T-helper 2 cell treated with Interferon-gamma antibody and Interleukin-4, amounts not matched to agents 5 μg/mL and 100 μg/mL, for 36 hours (primary cell): ENCODE data around the gene ALG11.
"Not testable (repeated sequence)": the region's sequence is repeated elsewhere in the genome, so short reads cannot be mapped to it uniquely, and the experiment has no call there.

Source experiments
- DNase-seq: peaks from one replicate; pipeline ENCODE4 v3.0.0; 2021; ENCODE audit warnings: low spot score
- H3K27ac Mint-ChIP-seq: one replicate; pipeline ENCODE4 v1.8.0; 2021; ENCODE audit warnings: mild to moderate bottlenecking, mixed read lengths
- H3K27me3 Mint-ChIP-seq: one replicate; pipeline ENCODE4 v1.8.0; 2021; ENCODE audit warnings: low read depth, mixed read lengths
- H3K36me3 Mint-ChIP-seq: one replicate; pipeline ENCODE4 v1.8.0; 2021; ENCODE audit warnings: low read depth, mixed read lengths
- H3K4me1 Mint-ChIP-seq: one replicate; pipeline ENCODE4 v1.8.0; 2021; ENCODE audit warnings: low read depth, mixed read lengths
- H3K4me3 Mint-ChIP-seq: one replicate; pipeline ENCODE4 v1.8.0; 2022; ENCODE audit warnings: mild to moderate bottlenecking, moderate library complexity, mixed read lengths
- H3K9me3 Mint-ChIP-seq: one replicate; pipeline ENCODE4 v1.8.0; 2021; ENCODE audit warnings: mixed read lengths

ALG11 gene

GRCh38 chr13:52011632-52012511 is at the start of gene ALG11:
TSS of gene ALG11 (plus strand) at chr13:52012398. CDS start at chr13:52012419, 21 bp downstream.
- Mint-ChIP-seq H3K4me1 (peaks cover 17% of the 10 kb centered on the region), H3K36me3 (peaks cover 8% of the 10 kb centered on the region), H3K4me3 (peak within 1 kb of the TSS; percentile 100), H3K9me3 (no peaks in the 10 kb centered on the region), H3K27me3 (peaks cover 34% of the 10 kb centered on the region), H3K27ac (peak within 1 kb of the TSS; percentile 94)
- peak; percentile 100 for DNase-seq

- peak overlapping the region; percentile 30 for H3K4me3 Mint-ChIP-seq
- peaks cover 10% of the 10 kb centered on the region for H3K27me3 Mint-ChIP-seq
Observed at GRCh38 chr13:51966186-51966585, 46.0 kb upstream of the ALG11 start.

GRCh38 chr13:51967482-51968446 is 44.4 kb upstream of the ALG11 start:
- no peak overlapping the region for H3K4me3 Mint-ChIP-seq
- no peak for DNase-seq
- peaks cover 31% of the 10 kb centered on the region for H3K4me1 Mint-ChIP-seq
- no peaks in the 10 kb centered on the region for H3K36me3 Mint-ChIP-seq
- no peaks in the 10 kb centered on the region for H3K9me3 Mint-ChIP-seq
- H3K27ac Mint-ChIP-seq: peak overlapping the region; percentile 47
- peaks cover 16% of the 10 kb centered on the region for H3K27me3 Mint-ChIP-seq

More at GRCh38 chr13:51966186-51966585, 46.0 kb upstream of the ALG11 start:
- H3K4me1 Mint-ChIP-seq: peaks cover 44% of the 10 kb centered on the region
- no peaks in the 10 kb centered on the region for H3K9me3 Mint-ChIP-seq
- DNase-seq: no peak
- no peak overlapping the region for H3K27ac Mint-ChIP-seq
- H3K36me3 Mint-ChIP-seq: no peaks in the 10 kb centered on the region

DNA sequence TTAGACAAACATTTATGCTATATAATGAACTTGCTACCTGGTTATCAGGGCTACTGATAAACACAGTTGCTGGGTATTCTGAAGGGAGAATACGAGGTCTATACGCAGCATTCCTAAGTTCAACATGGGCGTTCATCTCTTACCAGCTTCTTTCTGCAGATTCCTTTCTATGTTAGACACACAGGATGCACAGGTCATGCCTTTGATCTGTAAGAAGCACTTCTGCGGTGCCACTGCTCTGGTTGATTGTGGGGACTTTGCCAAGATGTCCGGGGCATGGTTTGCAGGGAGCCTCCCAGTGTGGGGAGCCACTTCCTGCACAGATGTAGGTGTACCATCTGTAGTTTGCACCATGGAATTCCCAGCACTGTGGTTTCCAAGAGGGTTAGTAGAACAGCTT is 41.8 kb upstream of the ALG11 start:
- Mint-ChIP-seq H3K36me3 (no peaks in the 10 kb centered on the region), H3K4me1 (peaks cover 31% of the 10 kb centered on the region), H3K27ac (no peak overlapping the region), H3K9me3 (no peaks in the 10 kb centered on the region), H3K27me3 (peaks cover 9% of the 10 kb centered on the region), H3K4me3 (no peak overlapping the region)
- no peak for DNase-seq

DNA sequence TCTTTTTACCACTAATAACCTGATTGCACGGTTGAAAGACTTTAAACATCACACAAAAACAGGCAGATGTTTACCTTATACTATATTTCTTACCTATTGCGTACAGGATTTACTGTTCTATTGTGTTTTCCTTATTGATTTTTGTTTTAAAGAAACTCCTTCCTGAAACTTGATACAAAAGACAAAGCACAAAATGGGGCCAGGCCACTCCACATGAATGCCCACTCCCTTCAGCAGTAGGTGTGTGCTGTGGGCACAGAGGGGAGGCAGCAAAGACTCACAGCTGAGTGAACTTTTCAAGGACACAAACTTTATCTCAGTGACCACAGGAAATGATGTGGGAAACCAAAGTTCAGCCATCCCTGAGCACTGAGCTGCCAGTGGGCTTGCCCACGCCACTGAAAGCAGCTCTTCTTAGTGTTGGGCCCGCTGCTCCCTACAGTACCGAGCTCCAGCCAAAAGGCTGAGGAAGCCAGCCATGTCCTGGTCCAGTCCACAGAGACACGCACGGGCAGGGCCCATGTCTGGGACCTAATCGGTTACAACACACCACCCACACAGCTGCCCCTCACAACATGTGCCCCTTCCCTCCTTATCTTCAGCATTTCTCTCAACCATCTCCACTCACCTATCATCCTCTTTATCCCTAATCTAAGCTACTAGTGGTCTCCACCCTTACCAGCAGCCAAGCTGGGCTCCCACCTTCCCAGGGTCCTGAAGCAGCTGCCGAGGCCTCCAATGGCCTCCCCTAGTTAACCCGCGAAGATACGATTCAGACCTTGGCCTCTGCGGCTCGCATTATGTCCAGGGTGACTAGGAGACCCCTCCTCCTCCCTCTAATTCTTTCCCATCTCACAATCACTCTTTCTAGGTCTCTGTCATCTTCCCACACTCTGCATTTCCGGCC is 40.4 kb upstream of the ALG11 start:
- no peak for DNase-seq
- no peak overlapping the region for H3K4me3 Mint-ChIP-seq
- H3K9me3 Mint-ChIP-seq: no peaks in the 10 kb centered on the region
- peaks cover 24% of the 10 kb centered on the region for H3K4me1 Mint-ChIP-seq
- no peak overlapping the region for H3K27ac Mint-ChIP-seq
- H3K36me3 Mint-ChIP-seq: no peaks in the 10 kb centered on the region
- peaks cover 5% of the 10 kb centered on the region for H3K27me3 Mint-ChIP-seq

DNA sequence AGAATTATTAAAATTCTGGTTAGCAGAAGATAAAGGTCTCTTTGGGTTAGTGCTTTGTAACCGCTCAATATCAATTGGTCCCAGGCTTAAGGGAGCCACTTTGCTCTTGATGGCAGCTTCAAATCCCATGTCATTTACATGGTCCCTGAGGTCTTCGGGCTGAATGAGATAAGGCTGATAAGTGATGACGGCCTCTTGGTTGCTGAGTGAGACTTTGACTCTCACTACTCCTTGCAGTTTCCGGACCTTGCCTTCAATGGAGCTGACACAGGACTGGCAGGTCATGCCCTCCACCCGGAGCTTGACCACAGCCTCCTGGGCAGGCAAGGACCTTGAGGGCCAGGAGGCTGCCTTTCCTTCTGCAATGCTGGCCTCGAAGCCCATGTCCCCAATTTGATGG is 37.7 kb upstream of the ALG11 start:
- no peaks in the 10 kb centered on the region for H3K9me3 Mint-ChIP-seq
- no peak overlapping the region for H3K4me3 Mint-ChIP-seq
- no peaks in the 10 kb centered on the region for H3K36me3 Mint-ChIP-seq
- DNase-seq: no peak
- peaks cover 5% of the 10 kb centered on the region for H3K27me3 Mint-ChIP-seq
- no peak overlapping the region for H3K27ac Mint-ChIP-seq
- H3K4me1 Mint-ChIP-seq: peaks cover 9% of the 10 kb centered on the region

- no peak overlapping the region for H3K4me3 Mint-ChIP-seq
- no peak for DNase-seq
- no peaks in the 10 kb centered on the region for H3K4me1 Mint-ChIP-seq
- H3K27ac Mint-ChIP-seq: no peak overlapping the region
- peaks cover 5% of the 10 kb centered on the region for H3K27me3 Mint-ChIP-seq
- no peaks in the 10 kb centered on the region for H3K36me3 Mint-ChIP-seq
- no peaks in the 10 kb centered on the region for H3K9me3 Mint-ChIP-seq
Observed at GRCh38 chr13:51976423-51976822, 35.8 kb upstream of the ALG11 start.

DNA sequence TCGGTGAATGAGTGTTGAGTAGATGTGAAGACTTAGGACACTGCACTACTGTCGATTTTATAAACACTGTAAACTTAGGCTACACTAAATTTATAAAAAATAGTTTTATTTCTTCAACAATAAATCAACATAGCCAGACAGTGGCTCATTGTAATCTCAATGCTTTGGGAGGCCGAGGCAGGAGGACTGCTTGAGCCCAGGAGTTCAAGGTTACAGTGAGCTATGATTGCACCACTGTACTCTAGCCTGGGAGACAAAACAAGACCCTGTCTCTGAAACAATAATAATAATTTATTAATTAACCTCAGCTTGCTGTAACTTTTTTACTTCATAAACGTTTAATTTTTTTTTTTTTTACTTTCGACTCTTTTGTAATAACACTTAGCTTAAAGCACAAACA is 35.3 kb upstream of the ALG11 start:
- Mint-ChIP-seq H3K4me3 (no peak overlapping the region), H3K27ac (no peak overlapping the region), H3K9me3 (no peaks in the 10 kb centered on the region), H3K36me3 (no peaks in the 10 kb centered on the region), H3K27me3 (peaks cover 5% of the 10 kb centered on the region), H3K4me1 (no peaks in the 10 kb centered on the region)
- no peak for DNase-seq

- no peak overlapping the region for H3K4me3 Mint-ChIP-seq
- no peak overlapping the region for H3K27ac Mint-ChIP-seq
- no peaks in the 10 kb centered on the region for H3K4me1 Mint-ChIP-seq
- no peaks in the 10 kb centered on the region for H3K27me3 Mint-ChIP-seq
- no peaks in the 10 kb centered on the region for H3K9me3 Mint-ChIP-seq
- no peaks in the 10 kb centered on the region for H3K36me3 Mint-ChIP-seq
- no peak for DNase-seq
Observed at GRCh38 chr13:51977625-51978024, 34.6 kb upstream of the ALG11 start.

DNA sequence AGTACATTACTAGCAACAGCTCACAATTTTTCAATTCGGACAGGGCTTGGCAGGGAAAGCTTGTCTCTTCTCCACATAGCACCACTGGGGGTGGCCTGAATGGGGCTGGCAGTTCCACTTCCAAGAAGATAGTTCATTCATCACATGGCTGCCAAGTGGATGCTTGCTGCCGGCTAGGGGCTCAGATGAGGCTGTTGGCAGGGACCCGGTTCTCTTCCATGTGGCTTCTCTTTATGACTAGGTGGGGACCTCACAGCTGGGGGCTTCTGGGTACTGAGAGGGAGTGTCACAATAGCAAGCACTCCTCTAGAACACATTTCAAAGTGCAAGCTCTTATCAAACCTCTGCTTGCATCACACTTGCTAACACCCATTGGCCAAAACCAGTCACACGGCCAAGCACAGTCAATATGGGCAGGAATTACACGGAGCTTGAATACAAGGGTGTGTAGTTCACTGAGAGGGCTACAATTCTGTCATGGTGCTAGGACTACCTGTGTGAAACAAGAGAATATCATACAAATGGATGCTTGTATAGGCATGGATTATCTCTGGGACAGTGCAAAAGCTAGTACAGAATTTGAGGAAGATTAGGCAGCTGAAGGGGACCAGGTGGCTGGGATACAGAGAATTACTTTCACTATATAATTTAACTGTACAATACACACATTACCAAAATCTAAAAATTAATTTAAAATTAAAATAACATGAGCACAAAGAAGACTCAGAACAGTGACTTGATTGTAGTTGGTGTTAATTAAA is 33.2 kb upstream of the ALG11 start:
- Mint-ChIP-seq H3K4me1 (no peaks in the 10 kb centered on the region), H3K9me3 (no peaks in the 10 kb centered on the region), H3K4me3 (no peak overlapping the region), H3K27ac (no peak overlapping the region), H3K27me3 (no peaks in the 10 kb centered on the region), H3K36me3 (no peaks in the 10 kb centered on the region)
- no peak for DNase-seq

DNA sequence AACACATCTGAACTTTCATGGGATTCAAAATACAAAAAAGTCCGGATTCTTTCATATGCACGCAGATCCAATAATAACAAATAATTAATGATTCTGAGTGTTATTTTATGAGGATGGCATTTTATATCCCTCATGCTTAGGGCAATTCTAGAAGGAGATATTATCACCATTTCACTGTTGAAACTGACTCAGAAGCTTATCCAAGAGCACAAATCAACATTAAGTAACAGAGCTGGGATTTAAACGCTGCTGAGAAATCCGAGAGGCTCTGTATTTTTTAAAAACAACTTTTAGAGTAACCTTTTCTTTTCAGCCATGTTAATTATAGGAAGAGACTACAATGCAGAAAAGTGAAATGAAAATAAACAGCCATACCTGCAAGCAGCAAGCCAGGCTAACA is 31.3 kb upstream of the ALG11 start:
- Mint-ChIP-seq H3K4me3 (no peak overlapping the region), H3K9me3 (no peaks in the 10 kb centered on the region), H3K27me3 (peaks cover 12% of the 10 kb centered on the region), H3K4me1 (no peaks in the 10 kb centered on the region), H3K36me3 (no peaks in the 10 kb centered on the region), H3K27ac (no peak overlapping the region)
- no peak for DNase-seq

- H3K36me3 Mint-ChIP-seq: no peaks in the 10 kb centered on the region
- H3K4me1 Mint-ChIP-seq: no peaks in the 10 kb centered on the region
- H3K27ac Mint-ChIP-seq: no peak overlapping the region
- H3K9me3 Mint-ChIP-seq: no peaks in the 10 kb centered on the region
- DNase-seq: no peak
- no peak overlapping the region for H3K4me3 Mint-ChIP-seq
- H3K27me3 Mint-ChIP-seq: peaks cover 17% of the 10 kb centered on the region
Observed at GRCh38 chr13:51981355-51981754, 30.8 kb upstream of the ALG11 start.

GRCh38 chr13:51983292-51983691 is 28.9 kb upstream of the ALG11 start:
- not testable (repeated sequence) for H3K36me3 Mint-ChIP-seq, H3K4me1 Mint-ChIP-seq, DNase-seq, H3K27ac Mint-ChIP-seq, H3K9me3 Mint-ChIP-seq, H3K4me3 Mint-ChIP-seq
- peaks cover 34% of the 10 kb centered on the region for H3K27me3 Mint-ChIP-seq
